ENCODE data around the gene RARS2.
"Not testable (repeated sequence)": the region's sequence is repeated elsewhere in the genome, so short reads cannot be mapped to it uniquely, and the experiment has no call there.

RARS2 gene

GRCh38 chr6:87501809-87502572 lies 87.8 kb downstream of the RARS2 start:
- DNase-seq = no peak
- TF ChIP-seq POLR2A (IDR thresholded peaks at IDR 0.05; ENCODE audit: low read length) (no peak), GATA1 (IDR thresholded peaks at IDR 0.05; ENCODE audit: low read depth, low read length) (no peak)

DNA sequence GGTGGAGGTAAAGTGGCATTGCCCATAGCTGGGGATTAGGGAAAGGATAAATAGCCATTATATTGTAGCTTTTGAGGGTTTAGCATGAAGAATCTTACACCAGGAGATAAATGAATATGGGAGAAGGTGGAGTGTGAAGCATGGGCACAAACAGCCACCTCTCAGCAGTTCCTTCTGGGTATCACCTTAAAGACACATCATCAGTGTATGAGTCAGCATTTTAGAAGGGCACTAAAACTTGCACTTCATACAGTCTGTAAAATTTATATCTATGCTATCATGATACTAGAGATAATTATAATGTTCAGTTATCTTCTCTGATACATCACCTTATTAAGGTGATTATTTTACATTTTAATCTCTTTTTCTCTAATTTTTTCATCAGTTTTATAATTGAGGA lies 91.7 kb downstream of the RARS2 start:
- DNase-seq = peak in 1 of 2 experiments; percentile 16
- no peak for TF ChIP-seq GATA1 (IDR thresholded peaks at IDR 0.05; ENCODE audit: low read depth, low read length)
- no peak for TF ChIP-seq POLR2A (IDR thresholded peaks at IDR 0.05; ENCODE audit: low read length)

GRCh38 chr6:87494761-87495422 lies 94.9 kb downstream of the RARS2 start:
- no peak for TF ChIP-seq GATA1 (IDR thresholded peaks at IDR 0.05; ENCODE audit: low read depth, low read length)
- TF ChIP-seq POLR2A (IDR thresholded peaks at IDR 0.05; ENCODE audit: low read length) = no peak
- no peak for DNase-seq

- not testable (repeated sequence) for DNase-seq
Observed at GRCh38 chr6:87489326-87489725, 100.5 kb downstream of the RARS2 start.

DNA sequence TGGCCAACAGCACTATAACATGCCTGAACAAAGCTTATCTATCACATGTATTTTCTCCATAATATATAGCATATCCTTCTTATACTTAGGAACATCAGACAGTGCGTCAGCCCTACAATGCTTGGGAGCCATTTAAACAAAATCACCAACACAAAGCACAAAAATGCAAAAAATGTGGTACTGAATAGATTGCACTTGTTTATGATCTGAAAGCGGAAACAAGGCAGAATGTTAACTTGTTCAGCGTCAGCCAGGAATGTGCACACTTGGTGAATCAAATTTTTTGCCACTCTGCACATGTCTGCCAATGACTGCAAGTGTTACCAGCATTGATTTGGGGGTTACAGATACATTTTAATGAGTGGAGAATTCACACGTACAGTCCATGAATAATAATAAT lies 102.2 kb downstream of the RARS2 start:
- no peak for DNase-seq
- TF ChIP-seq GATA1 (IDR thresholded peaks at IDR 0.05; ENCODE audit: low read depth, low read length) (no peak), POLR2A (IDR thresholded peaks at IDR 0.05; ENCODE audit: low read length) (no peak)

DNA sequence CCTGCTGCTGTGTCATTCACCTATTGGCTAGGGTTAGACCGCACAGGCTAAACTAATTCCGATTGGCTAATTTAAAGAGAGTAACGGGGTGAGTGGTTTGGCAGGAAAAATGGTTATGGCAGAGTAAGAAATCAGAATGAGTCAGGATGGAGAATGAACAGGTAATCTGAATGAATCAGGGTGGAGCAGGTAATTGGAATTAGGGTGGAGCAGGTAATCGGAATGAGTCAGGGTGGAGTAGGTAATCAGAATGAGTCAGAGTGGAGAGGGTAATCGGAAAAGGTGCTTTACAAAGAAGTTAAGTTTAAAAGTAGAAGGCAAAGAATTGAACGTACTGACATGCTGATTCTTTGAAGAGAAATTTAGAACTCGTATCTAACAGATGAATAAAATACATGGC lies 105.3 kb downstream of the RARS2 start:
- TF ChIP-seq POLR2A (IDR thresholded peaks at IDR 0.05; ENCODE audit: low read length) = no peak
- TF ChIP-seq GATA1 (IDR thresholded peaks at IDR 0.05; ENCODE audit: low read depth, low read length) = no peak
- no peak for DNase-seq

GRCh38 chr6:87483929-87484328 lies 105.9 kb downstream of the RARS2 start:
- peak; percentile 32 to 46 for DNase-seq
- no peak for TF ChIP-seq POLR2A (IDR thresholded peaks at IDR 0.05; ENCODE audit: low read length)
- TF ChIP-seq GATA1 (IDR thresholded peaks at IDR 0.05; ENCODE audit: low read depth, low read length) = no peak

- DNase-seq = no peak
- TF ChIP-seq GATA1 (IDR thresholded peaks at IDR 0.05; ENCODE audit: low read depth, low read length) = no peak
- no peak for TF ChIP-seq POLR2A (IDR thresholded peaks at IDR 0.05; ENCODE audit: low read length)
Observed at GRCh38 chr6:87482366-87482765, 107.4 kb downstream of the RARS2 start.

- DNase-seq = no peak
- TF ChIP-seq POLR2A (IDR thresholded peaks at IDR 0.05; ENCODE audit: low read length) = no peak
- TF ChIP-seq GATA1 (IDR thresholded peaks at IDR 0.05; ENCODE audit: low read depth, low read length) = no peak
Observed at GRCh38 chr6:87481931-87482330, 107.9 kb downstream of the RARS2 start.

DNA sequence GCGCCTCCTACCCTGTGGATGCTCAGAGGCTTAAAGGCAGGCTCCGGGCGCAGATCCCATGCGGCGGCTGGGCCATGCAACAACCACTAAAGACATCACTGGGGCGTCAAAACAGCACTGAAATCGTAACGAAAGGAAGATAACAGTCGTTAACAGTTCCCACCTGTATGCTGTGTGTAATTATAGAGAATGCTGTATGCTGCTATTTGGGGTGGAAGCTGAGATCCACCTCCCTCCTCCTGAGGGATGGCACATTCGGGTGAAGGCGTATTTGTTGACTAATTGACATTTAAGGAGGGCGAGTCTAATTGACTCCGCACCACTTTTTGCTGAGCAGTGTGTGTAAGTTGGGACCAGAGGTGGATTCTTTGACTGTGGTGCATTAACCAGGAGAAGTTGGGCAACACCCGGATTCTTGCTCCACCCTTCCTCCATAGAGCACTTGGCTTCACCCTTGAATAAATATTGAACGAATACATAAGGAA lies 116.3 kb downstream of the RARS2 start:
- DNase-seq = peak; percentile 65 to 70

DNA sequence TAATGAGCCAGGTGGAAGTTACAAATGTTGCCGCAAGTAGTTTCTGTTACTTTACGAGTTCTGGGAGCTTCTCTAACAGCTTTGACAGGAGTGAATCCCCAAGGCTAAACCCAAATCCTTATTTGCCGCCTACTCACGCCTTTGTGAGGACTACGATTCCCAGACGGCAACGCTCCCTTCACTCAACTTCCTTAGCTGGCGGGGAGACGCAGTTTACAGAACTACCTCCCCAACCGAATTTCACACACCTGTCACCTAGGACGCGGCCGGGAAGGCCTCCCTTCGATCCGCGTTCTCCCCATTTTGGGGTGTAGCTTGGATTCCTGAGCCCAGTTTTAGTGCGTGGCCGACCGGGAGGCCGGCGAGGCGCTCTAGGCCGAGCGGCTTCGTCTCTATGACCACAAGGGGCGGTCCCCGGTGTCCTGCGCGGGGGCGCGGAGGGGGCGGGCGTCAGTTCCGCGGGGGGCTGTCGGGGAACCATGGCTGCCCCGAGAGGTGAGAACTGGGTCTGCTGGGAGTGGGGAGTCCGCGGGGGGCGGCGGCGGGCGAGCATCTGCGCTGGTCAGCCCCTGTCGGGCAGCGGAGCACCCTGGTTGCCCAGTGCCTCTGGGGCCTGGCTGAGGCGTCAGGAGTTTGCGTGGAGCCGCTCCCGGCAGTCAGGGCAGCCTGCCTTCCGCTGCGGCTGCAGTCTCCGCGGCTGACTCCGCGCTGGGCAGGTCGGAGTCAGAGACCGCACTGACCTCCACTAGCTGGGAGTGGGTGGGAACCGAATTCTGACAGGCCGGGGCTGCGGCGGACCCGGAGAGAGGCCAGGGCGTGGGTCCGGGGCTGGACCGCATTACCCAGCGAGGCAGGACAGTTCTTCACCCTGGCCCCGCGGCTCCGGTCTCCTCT lies 117.0 kb downstream of the RARS2 start, which contains the start of gene SLC35A1:
Gene SLC35A1, plus strand, starts transcription at position 450 of the 894 bp plus-strand sequence. Its CDS starts 30 bp downstream, at position 480.
- peak; percentile 90 to 92 for DNase-seq
- TF ChIP-seq POLR2A (IDR thresholded peaks at IDR 0.05; ENCODE audit: low read length) (peak; percentile 68), GATA1 (IDR thresholded peaks at IDR 0.05; ENCODE audit: low read depth, low read length) (no peak)

More for the DNA sequence above, 116.3 kb downstream of the RARS2 start:
- TF ChIP-seq POLR2A (IDR thresholded peaks at IDR 0.05; ENCODE audit: low read length) (peak; percentile 10), GATA1 (IDR thresholded peaks at IDR 0.05; ENCODE audit: low read depth, low read length) (no peak)

- TF ChIP-seq GATA1 (IDR thresholded peaks at IDR 0.05; ENCODE audit: low read depth, low read length) (no peak), POLR2A (IDR thresholded peaks at IDR 0.05; ENCODE audit: low read length) (no peak)
Observed at GRCh38 chr6:87465051-87465450, 124.7 kb downstream of the RARS2 start.

More at GRCh38 chr6:87465051-87465450, 124.7 kb downstream of the RARS2 start:
- no peak for DNase-seq
